ENCODE data around the gene MRM2. TPM values are rescaled to one million over a fixed set of nuclear protein-coding genes. Genes with fewer than 3 reads are reported as not detected.

The MRM2 gene
- total RNA-seq, 4 donors from 2014 or later = 16.0 to 21.9 (median 17.8) TPM

- H3K4me3 ChIP-seq = no peak overlapping the region
- no peak overlapping the region for H3K27ac ChIP-seq
- no peaks in the 10 kb centered on the region for H3K9me3 ChIP-seq
- 63 to 80% methylated on average over 1 to 2 of the region's 2 CpGs for WGBS, 2 donors (ENCODE audit: low coverage in 1 of 2)
- H3K36me3 ChIP-seq = peaks cover 0 to 24% of the 10 kb centered on the region in 2 donors
- peaks cover 0 to 15% (median 0%) of the 10 kb centered on the region in 3 donors for H3K4me1 ChIP-seq
- H3K27me3 ChIP-seq = no peaks in the 10 kb centered on the region
- ATAC-seq = no peak
- no peak for TF ChIP-seq POLR2A (IDR thresholded peaks at IDR 0.05)
- TF ChIP-seq EP300 (IDR thresholded peaks at IDR 0.05) = no peak
- TF ChIP-seq, protein P1, sequence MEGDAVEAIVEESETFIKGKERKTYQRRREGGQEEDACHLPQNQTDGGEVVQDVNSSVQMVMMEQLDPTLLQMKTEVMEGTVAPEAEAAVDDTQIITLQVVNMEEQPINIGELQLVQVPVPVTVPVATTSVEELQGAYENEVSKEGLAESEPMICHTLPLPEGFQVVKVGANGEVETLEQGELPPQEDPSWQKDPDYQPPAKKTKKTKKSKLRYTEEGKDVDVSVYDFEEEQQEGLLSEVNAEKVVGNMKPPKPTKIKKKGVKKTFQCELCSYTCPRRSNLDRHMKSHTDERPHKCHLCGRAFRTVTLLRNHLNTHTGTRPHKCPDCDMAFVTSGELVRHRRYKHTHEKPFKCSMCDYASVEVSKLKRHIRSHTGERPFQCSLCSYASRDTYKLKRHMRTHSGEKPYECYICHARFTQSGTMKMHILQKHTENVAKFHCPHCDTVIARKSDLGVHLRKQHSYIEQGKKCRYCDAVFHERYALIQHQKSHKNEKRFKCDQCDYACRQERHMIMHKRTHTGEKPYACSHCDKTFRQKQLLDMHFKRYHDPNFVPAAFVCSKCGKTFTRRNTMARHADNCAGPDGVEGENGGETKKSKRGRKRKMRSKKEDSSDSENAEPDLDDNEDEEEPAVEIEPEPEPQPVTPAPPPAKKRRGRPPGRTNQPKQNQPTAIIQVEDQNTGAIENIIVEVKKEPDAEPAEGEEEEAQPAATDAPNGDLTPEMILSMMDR (IDR thresholded peaks at IDR 0.05) = no peak
- no peak for TF ChIP-seq POLR2AphosphoS5 (IDR thresholded peaks at IDR 0.05)
Observed at GRCh38 chr7:2280424-2280823, 38.4 kb upstream of the MRM2 start.

- Histone ChIP-seq H3K27me3 (no peaks in the 10 kb centered on the region), H3K4me1 (peaks cover 0 to 15% (median 0%) of the 10 kb centered on the region in 3 donors), H3K9me3 (no peaks in the 10 kb centered on the region), H3K36me3 (peaks cover 0 to 27% of the 10 kb centered on the region in 2 donors), H3K4me3 (no peak overlapping the region), H3K27ac (no peak overlapping the region)
- ATAC-seq = no peak
- WGBS, 2 donors (ENCODE audit: low coverage in 1 of 2) = 42 to 58% methylated on average over 2 to 4 of the region's 4 CpGs
- no peak for TF ChIP-seq EP300 (IDR thresholded peaks at IDR 0.05)
- TF ChIP-seq, protein P1 (IDR thresholded peaks at IDR 0.05) = no peak
- no peak for TF ChIP-seq POLR2A (IDR thresholded peaks at IDR 0.05)
- TF ChIP-seq POLR2AphosphoS5 (IDR thresholded peaks at IDR 0.05) = no peak
Observed at GRCh38 chr7:2279896-2280295, 37.9 kb upstream of the MRM2 start.

- Histone ChIP-seq H3K27me3 (no peaks in the 10 kb centered on the region), H3K4me1 (peaks cover 0 to 15% (median 0%) of the 10 kb centered on the region in 3 donors), H3K9me3 (no peaks in the 10 kb centered on the region), H3K36me3 (peaks cover 0 to 46% of the 10 kb centered on the region in 2 donors), H3K4me3 (no peak overlapping the region), H3K27ac (no peak overlapping the region)
- TF ChIP-seq POLR2AphosphoS5 (IDR thresholded peaks at IDR 0.05) = no peak
- TF ChIP-seq, protein P1 (IDR thresholded peaks at IDR 0.05) = no peak
- TF ChIP-seq EP300 (IDR thresholded peaks at IDR 0.05) = no peak
- no peak for TF ChIP-seq POLR2A (IDR thresholded peaks at IDR 0.05)
- ATAC-seq = no peak
- no CpG with 5 or more reads among the region's 11 CpGs for WGBS, 2 donors (ENCODE audit: low coverage in 1 of 2)
Observed at GRCh38 chr7:2278026-2278425, 36.0 kb upstream of the MRM2 start.

DNA sequence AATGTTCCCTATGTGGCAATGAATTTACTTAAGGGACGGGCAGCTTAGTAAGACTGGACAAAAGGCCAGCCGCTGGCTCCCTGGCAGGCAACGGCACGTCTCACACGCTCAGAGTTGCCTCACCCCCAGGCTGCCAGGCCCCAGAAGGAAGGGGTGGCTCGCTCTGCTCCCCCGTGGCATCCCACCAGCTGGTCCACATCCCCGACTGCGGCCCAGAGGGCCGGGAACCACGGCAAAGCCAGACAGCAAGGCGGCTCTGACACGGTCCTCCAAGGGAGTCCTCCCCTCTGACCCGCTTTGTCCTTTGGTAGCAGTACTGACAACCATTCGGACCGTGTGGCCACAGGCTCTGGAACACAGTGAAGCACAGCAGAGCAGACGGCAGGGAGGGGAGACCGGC is 34.1 kb upstream of the MRM2 start:
- Histone ChIP-seq H3K9me3 (no peaks in the 10 kb centered on the region), H3K36me3 (peaks cover 0 to 63% of the 10 kb centered on the region in 2 donors), H3K27ac (no peak overlapping the region), H3K4me1 (peaks cover 0 to 3% (median 0%) of the 10 kb centered on the region in 3 donors), H3K4me3 (no peak overlapping the region), H3K27me3 (no peaks in the 10 kb centered on the region)
- 98% methylated on average over 6 of the region's 18 CpGs; no CpG with 5 or more reads in 1 of the 2 donors for WGBS, 2 donors (ENCODE audit: low coverage in 1 of 2)
- no peak for ATAC-seq
- TF ChIP-seq POLR2AphosphoS5 (IDR thresholded peaks at IDR 0.05) (no peak), POLR2A (IDR thresholded peaks at IDR 0.05) (no peak), EP300 (IDR thresholded peaks at IDR 0.05) (no peak)
- TF ChIP-seq, protein P1 (IDR thresholded peaks at IDR 0.05) = no peak

DNA sequence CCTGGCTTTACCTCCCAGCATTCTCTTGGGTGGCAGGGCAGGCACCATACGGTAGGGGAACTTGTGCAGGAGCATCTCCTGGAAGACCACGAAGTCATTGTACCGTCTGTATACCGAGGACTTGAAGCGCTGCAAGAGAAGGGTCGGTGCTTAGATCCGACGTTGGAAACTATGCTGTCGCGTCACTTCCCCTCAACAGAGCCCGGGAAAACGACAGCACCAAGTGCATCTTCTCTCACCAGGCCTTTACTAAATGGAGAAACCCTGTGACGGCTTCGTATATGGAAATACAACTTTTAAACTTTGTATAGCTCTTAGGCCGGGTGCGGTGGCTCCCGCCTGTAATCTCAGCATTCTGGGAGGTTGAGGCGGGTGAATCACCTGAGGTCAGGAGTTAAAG is 33.1 kb upstream of the MRM2 start:
- Histone ChIP-seq H3K9me3 (no peaks in the 10 kb centered on the region), H3K27me3 (no peaks in the 10 kb centered on the region), H3K27ac (no peak overlapping the region), H3K4me1 (no peaks in the 10 kb centered on the region), H3K36me3 (peaks cover 0 to 72% of the 10 kb centered on the region in 2 donors), H3K4me3 (no peak overlapping the region)
- ATAC-seq = no peak
- WGBS, 2 donors (ENCODE audit: low coverage in 1 of 2) = 86 to 100% methylated on average over 2 to 13 of the region's 18 CpGs
- TF ChIP-seq, protein P1 (IDR thresholded peaks at IDR 0.05) = no peak
- TF ChIP-seq EP300 (IDR thresholded peaks at IDR 0.05) (no peak), POLR2A (IDR thresholded peaks at IDR 0.05) (no peak), POLR2AphosphoS5 (IDR thresholded peaks at IDR 0.05) (no peak)

All from gastroesophageal sphincter (tissue), 4 donors.